Measurements from ENCODE around the gene EGF. TPM values are rescaled to one million over a fixed set of nuclear protein-coding genes. Genes with fewer than 3 reads are reported as not detected.

The EGF gene
- total RNA-seq, 1 donor from 2014 or later, result 0.46 TPM

DNA sequence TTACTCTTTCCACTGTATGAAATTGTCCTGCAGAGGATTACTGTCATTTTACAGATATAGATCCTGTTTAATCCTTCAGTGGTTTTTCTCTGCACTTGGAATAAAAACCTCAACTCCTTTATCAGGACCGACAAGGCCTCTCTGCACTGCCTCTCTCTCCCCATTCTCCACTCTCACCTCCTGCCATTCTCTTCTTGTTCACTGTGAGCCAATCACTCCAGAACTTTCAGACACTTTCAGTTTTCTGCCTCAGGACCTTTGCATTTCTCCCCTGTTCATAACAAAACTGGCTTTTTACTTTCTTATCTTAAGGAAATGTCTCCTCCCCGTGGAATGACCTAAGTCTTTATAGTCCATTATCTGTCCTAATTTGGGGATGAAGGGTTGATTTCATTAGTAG lies 148.4 kb downstream of the EGF start:
- TF ChIP-seq, protein P1, sequence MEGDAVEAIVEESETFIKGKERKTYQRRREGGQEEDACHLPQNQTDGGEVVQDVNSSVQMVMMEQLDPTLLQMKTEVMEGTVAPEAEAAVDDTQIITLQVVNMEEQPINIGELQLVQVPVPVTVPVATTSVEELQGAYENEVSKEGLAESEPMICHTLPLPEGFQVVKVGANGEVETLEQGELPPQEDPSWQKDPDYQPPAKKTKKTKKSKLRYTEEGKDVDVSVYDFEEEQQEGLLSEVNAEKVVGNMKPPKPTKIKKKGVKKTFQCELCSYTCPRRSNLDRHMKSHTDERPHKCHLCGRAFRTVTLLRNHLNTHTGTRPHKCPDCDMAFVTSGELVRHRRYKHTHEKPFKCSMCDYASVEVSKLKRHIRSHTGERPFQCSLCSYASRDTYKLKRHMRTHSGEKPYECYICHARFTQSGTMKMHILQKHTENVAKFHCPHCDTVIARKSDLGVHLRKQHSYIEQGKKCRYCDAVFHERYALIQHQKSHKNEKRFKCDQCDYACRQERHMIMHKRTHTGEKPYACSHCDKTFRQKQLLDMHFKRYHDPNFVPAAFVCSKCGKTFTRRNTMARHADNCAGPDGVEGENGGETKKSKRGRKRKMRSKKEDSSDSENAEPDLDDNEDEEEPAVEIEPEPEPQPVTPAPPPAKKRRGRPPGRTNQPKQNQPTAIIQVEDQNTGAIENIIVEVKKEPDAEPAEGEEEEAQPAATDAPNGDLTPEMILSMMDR (conservative IDR thresholded peaks at IDR 0.05; ENCODE audit: low read depth, low read length), result no peak
- no peak for DNase-seq (ENCODE audit: low read depth)
- H3K4me3 ChIP-seq (ENCODE audit: low read depth, low read length), result no peak overlapping the region

Other genes starting within 250 kb of the EGF start
- 59.7 and 74.7 TPM in 2 replicates for gene CASP6, start 209.4 kb upstream of the EGF start, total RNA-seq
- gene PLA2G12A, start 182.8 kb upstream of the EGF start, total RNA-seq, result 20.3 and 58.3 TPM in 2 replicates
- 2.6 and 5.8 TPM in 2 replicates for gene CFI, start 110.9 kb upstream of the EGF start, total RNA-seq
- gene GAR1, start 97.1 kb upstream of the EGF start, total RNA-seq, result 12.7 and 27.7 TPM in 2 replicates
- gene RRH, start 84.9 kb upstream of the EGF start, total RNA-seq, result not detected in 2 replicates
- under 0.01 TPM in 1 of 2 replicates, not detected in the other for gene LRIT3, start 64.8 kb upstream of the EGF start, total RNA-seq